ENCODE data around the gene CPT1A.

CPT1A gene

GRCh38 chr11:68751331-68751856, 90.3 kb downstream of the CPT1A start, which contains the start of gene TESMIN:
TESMIN (minus strand) TSS chr11:68751520; CDS start chr11:68750660, 860 bp downstream.
- DNase-seq = peak; percentile 95

GRCh38 chr11:68751004-68751325, 90.8 kb downstream of the CPT1A start:
- DNase-seq = no peak

DNA sequence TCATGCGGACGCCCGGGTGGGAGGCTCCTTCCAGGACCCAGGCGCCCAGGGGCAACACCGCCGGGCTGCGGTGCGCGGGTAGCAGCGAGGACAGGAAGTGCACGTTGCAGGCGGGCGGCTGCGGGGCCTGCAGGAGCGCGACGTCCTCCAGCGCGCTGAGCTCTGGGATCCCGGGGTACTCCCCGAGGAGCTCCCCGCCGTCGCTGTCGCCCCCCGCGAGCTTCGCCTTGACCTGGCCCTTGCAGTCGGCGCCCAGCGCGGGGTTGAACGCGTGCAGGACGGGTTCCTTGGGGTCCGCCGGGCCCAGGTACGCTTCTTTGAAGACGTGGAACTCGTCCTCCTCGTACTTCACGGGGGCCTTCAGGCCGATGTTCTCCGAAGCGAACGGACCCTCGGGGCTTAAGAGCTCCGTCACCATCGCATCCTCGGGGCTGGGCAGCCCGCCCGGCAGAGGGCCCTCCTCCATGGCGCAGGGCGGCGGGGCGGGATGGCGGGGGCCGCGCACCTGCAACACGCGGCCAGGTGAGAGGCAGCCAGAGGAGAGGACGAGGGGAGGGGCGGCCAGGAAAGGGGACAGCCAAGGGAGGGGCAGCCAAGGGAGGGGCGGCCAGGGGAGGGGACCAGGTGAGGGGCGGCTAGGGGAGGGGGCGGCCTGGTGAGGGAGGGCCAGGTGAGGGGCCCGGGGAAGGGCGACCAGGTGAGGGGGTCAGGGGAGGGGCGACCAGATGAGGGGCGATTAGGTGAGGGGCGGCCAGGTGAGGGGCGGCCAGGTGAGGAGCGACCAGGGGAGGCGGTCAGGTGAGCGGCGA, 91.3 kb downstream of the CPT1A start:
- DNase-seq = no peak

- DNase-seq = no peak
These were observed 92.2 kb downstream of the CPT1A start for GRCh38 chr11:68749229-68750123.

GRCh38 chr11:68748061-68748460, 93.7 kb downstream of the CPT1A start:
- DNase-seq = no peak

DNA sequence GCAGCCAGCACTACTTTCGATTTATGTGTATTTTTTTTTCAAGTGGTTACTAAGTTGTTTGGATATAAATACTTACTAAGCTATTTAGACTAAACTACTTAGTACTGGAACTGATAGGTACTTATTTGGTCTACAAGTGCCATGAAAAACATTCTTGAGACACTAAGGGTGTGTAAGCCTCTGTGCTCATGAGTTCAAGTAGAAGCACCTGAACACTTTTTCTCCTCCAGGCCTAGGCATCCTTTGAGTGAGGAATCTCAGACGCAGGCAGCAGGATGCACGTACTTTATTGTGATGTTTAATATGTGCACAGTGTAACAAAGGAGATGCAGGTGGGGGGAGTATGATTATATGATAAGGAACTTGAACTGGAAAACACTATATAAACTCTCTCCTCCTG, 98.2 kb downstream of the CPT1A start:
- no peak for DNase-seq

- DNase-seq = no peak
These were observed 100.3 kb downstream of the CPT1A start for GRCh38 chr11:68741463-68741862.

DNA sequence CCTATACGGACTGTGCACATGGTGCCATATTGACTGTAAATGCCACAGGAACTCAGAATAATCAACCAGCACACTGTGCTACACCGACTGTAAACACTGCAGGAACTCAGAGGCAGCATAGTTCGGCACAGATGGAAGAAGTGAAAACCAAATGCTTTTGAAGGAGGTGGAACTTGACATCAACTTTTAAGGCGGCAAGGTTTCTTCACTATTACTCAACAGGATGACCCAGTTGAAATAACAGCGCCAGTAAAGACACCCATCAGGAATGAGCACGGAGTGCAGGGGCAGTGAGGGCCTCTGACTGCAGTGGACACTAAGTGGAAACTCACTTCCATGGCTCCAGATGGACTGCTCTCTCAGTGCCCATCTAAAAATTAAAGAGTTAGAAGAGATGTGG, 106.1 kb downstream of the CPT1A start:
- no peak for DNase-seq

- no peak for DNase-seq
These were observed 106.6 kb downstream of the CPT1A start for GRCh38 chr11:68735125-68735524.

DNA sequence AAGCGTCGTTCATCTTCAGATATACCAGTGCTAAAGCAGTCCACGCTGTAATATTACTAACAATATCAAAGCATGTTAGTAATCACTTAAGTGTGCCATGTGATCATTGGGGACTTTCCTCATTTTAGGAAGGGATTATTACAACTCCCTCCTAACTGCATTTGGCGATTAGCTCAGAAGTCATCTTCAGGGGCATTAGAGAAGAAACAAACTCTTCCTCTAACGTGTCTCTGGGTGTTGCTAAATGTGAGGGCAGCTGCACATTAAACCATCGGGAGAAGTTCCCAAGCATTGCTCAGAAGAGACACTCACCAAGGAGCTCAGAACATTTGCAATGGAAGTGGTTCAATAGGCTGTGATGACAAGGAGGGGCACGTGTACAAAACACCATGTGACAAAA, 107.6 kb downstream of the CPT1A start:
- no peak for DNase-seq

GRCh38 chr11:68727783-68728182, 113.9 kb downstream of the CPT1A start:
- no peak for DNase-seq

GRCh38 chr11:68724293-68724692, 117.4 kb downstream of the CPT1A start:
- DNase-seq = no peak

GRCh38 chr11:68722143-68722542, 119.6 kb downstream of the CPT1A start:
- DNase-seq = no peak

DNA sequence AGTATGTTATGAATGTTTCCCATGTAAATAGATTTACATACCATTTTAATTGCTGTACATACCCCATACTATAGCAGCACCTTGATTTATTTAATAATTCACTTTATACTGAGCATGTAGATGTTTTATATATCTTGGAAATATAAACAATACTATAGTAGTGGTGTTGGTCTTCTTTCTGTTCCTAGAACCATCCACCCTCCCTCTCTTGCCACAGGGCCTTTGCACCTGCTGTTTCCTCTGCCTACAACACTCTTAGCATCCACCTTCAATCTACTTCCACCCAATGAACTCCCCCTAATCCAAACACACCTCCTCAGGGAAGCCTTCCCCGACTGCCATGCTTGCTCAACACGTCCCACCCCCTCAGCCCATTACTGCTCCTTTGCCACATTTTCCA, 120.6 kb downstream of the CPT1A start:
- DNase-seq = no peak

DNA sequence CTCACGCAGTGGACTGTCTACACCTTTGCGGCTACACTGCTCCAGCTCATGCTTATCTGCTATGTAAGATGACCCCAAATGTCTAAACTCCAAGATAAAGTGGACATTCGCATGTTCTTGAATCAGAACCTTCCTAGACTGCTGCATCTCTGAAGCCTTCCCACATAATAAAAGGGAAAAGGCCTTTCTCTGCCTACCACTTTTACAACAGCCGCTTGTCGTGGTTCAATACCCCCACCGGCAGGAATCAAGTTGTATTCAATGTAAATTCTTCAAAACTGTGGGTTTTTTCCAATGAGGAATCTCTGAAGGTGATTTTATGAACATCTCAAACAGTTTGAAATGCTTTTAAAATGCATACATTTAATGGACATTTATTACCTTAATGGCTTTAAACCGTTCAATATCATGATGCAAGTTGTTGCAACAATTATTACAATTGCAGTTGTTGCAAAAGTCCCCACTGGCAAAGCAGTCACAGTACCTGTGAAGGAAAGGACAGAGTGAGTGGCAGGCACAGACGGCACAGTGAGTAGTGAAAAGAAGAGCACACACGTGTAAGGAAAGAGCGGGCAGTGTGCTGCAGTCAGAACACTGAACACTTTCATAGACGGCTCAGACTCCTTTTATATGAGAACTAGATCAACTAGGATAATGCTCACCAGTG, 126.1 kb downstream of the CPT1A start:
- no peak for DNase-seq

DNA sequence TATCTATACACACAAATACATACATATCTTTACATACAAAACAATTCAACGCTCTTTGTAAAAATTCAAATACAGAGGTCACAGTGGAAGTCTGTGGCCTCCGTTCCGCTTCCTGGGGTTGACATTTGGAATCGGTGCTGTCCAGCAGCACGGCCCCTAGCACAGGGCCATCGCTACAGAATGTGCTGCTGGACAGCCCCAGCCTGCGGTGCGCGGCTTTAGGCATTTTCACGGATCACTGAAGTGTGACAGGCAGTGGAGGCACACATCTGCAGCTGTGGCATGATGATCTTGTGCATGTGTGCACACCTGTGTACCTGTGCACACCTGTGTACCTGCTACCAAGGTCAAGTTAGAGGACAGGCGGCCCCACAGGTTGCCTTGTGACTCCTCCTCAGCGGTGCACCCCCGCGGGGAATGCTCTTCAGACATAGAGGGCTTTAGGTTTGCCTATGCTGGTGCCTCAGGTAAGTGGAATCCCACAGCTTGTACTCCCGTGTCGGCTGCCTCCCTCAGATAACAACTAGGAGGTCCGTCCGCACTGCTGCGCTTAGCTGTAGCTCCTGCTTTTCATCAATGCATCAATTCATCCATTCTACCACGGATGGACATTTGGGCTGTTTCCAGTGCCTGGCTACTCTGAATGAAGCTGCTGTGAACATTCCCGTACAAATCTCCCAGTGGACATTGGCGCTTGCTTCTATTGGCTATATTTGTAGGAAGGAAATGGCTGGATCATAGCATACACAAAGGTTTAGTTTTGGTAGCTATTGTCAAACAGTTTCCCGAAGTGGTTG, 127.5 kb downstream of the CPT1A start:
- no peak for DNase-seq

DNA sequence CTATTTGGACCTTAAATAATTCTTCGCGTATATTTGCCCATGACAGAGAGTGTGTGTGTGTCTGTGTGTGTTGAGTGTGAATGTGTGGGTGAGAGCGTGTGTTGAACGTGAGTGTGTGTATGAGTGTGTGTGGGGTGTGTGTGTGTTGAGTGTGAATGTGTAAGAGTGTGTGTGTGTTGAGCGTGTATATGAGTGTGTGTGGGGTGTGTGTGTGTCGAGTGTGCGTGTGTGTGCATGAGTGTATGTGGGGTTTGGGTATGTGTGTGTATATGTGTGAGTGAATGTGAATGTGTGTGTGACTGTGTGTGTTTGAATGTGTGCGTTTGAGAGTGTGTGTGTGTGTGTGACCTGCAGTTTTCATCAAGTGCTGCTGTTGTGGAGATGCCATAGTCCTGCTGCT, 130.6 kb downstream of the CPT1A start:
- DNase-seq = no peak

- DNase-seq = no peak
These were observed 131.3 kb downstream of the CPT1A start for GRCh38 chr11:68710409-68710808.

GRCh38 chr11:68709062-68709461, 132.7 kb downstream of the CPT1A start:
- DNase-seq = no peak

- DNase-seq = no peak
These were observed 134.2 kb downstream of the CPT1A start for GRCh38 chr11:68707527-68707926.

GRCh38 chr11:68704887-68705286, 136.8 kb downstream of the CPT1A start:
- no peak for DNase-seq

Data from activated CD4-positive, alpha-beta T cell treated with anti-CD3 and anti-CD28 coated beads for 48 hours (primary cell).